NOMO-1 treated with dmso at 0.1 percent for 144 hours (cell line): Measurements from ENCODE around the gene CFAP70.
A peak's percentile ranks its signal among the peaks of the same experiment; 100 is the strongest.
"Not testable (repeated sequence)": the region's sequence is repeated elsewhere in the genome, so short reads cannot be mapped to it uniquely, and the experiment has no call there.

Experiments used
- DNase-seq: peaks from one replicate; lab custom pipeline; 2025; ENCODE audit not compliant: unreplicated experiment; lab: John Stamatoyannopoulos, UW

CFAP70 gene

GRCh38 chr10:73358331-73359279 lies at the start of gene CFAP70:
CFAP70 (minus strand) TSS chr10:73358864; CDS start chr10:73354796, 4,068 bp downstream.
- peak; percentile 88 for DNase-seq

DNA sequence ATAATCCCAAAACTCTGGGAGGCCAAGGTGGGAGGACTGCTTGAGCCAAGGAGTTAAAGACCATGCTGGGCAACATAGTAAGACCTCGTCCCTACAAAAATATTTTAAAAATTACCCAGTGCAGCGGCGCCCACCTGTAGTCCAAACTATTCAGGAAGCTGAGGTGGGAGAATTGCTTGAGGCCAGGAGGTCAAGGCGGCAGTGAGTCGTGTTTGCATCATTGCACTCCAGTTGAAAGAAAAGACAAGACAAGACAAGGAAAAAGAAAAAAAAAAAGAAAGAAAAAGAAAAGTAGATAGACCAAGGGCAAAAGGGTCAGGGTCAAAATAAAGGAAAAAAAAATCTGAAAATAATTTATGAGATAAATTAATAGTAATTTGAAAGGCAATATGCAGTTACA lies 49.4 kb upstream of the CFAP70 start:
- DNase-seq: no peak

- DNase-seq: no peak
Observed at GRCh38 chr10:73407495-73407894, 48.8 kb upstream of the CFAP70 start.

DNA sequence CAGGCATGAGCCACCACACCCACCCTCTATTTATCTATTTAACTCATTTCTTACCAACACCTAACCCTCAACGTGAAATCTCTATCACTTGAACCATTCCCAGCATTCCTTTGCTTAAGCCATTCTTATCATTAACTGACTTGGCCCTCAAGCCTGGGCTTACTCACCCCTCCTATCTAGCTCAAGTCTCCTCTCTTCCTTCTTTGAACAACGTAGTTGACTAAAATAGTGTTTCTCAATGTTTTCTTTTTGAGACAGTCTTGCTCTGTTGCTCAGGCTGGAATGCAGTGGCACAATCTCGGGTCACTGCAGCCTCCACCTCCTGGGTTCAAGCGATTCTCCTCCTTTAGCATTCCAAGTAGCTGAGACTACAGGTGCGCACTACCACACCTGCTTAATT lies 48.2 kb upstream of the CFAP70 start:
- DNase-seq: no peak

DNA sequence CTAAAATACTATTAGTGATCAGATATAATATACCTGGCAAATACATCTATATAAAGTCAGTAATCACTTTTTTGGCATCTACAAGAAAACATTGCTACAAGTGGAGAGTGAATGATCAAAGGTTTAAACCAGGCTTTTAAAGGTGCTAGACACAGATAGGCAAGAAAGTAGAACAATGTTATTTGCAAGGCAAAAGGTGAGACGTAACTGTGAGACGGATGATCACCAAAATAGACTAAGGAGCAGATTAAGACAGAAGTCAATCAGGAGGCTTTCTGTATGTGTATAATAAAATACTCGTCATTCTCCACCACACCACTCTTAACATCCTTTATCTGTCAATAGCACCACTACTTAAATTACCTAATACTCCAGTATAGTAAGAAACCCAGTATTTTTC lies 46.9 kb upstream of the CFAP70 start:
- DNase-seq: no peak

- no peak for DNase-seq
Observed at GRCh38 chr10:73404690-73405089, 46.0 kb upstream of the CFAP70 start.

DNA sequence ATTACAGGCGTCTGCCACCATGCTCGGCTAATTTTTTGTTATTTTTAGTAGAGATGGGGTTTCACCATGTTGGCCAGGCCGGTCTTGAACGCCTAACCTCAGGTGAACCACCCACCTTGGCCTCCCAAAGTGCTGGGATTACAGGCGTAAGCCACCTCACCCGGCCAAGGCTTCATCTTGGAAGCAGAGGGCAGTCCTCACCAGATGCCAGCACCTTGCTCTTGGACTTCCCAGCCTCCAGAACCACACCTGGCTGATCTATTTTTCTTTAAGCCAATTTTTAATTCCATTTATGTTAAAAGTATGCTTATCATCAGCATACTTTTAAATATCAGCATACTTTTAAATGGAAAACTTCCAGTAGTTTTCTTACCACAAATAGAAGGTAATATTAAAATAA lies 43.0 kb upstream of the CFAP70 start:
- no peak for DNase-seq

DNA sequence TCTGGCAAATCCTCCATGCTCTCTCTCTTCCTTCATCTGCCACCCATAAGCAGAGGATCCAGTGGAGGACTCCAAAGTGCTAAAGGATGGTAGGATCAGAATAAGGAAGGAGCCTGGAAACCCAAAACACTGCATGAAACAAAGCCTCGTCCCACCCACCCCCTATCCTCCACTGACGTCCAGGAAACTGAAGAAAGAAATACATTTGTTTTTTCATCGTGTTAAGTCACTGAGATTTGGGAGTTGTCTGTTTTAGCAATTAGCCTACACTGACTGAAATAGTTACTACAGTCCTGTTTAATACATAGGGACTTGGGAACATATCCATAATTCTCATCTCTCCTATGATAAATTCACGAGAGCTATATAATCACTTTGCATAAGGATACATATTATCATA lies 40.4 kb upstream of the CFAP70 start:
- no peak for DNase-seq

GRCh38 chr10:73398024-73398423 lies 39.4 kb upstream of the CFAP70 start:
- DNase-seq: no peak

- not testable (repeated sequence) for DNase-seq
Observed at GRCh38 chr10:73394325-73394724, 35.7 kb upstream of the CFAP70 start.

DNA sequence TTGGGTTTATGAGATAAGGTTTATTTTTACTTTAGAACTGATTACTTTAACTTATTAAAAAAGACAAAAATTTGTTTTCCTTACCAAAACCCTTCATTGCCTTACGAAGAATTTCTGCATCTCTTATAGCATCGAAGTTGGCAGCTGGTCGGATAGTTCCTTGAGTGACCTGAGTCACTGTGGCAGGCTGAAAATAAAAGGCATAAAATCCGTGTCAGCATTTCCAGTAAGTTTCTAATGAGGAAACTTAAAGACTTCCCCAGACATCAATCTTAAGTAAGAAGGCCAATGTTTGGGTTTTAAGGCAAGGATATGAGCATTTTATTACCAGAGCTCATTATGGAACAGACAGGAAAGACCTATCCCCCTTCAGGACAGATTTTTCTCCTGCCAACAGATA lies 29.6 kb upstream of the CFAP70 start:
- no peak for DNase-seq

DNA sequence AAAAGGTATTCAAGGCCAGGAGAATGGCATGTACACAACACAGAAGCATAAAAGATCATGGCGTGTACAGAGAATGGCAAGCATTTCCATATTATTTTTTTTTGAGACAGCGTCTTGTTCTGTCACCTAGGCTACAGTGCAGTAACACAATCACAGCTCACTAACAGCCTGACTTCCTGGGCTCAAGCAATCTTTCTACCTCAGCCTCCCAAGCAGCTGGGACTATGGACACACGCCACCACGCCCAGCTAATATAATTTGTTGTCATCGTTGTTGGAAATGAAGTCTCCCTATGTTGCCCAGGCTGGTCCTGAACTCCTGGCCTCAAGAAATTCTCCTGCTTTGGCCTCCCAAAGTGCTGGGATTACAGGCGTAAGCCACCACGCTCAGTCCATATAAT lies 27.9 kb upstream of the CFAP70 start:
- DNase-seq: no peak

GRCh38 chr10:73379064-73379748 lies 20.5 kb upstream of the CFAP70 start:
- DNase-seq: no peak

GRCh38 chr10:73376679-73377078 lies 18.0 kb upstream of the CFAP70 start:
- DNase-seq: no peak

DNA sequence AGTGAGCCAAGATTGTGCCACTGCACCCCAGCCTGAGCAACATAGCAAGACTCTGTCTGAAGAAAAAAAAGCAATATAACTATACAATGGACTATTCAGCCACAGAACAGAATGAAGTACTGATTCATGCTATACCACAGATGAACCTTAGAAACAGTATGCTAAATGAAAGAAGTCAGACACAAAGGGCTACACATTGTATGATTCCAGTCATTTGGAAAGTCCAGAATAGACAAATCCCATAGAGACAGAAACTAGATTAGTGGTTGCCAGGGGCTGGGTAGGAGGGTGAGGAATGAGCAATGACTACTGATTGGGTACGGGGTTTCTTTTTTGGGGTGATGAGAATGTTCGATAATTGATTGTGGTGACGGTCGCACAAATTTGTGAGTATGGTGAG lies 9.6 kb upstream of the CFAP70 start:
- DNase-seq: no peak

GRCh38 chr10:73366381-73367298 lies 8.0 kb upstream of the CFAP70 start:
- DNase-seq: no peak

GRCh38 chr10:73364964-73365363 lies 6.3 kb upstream of the CFAP70 start:
- DNase-seq: no peak

DNA sequence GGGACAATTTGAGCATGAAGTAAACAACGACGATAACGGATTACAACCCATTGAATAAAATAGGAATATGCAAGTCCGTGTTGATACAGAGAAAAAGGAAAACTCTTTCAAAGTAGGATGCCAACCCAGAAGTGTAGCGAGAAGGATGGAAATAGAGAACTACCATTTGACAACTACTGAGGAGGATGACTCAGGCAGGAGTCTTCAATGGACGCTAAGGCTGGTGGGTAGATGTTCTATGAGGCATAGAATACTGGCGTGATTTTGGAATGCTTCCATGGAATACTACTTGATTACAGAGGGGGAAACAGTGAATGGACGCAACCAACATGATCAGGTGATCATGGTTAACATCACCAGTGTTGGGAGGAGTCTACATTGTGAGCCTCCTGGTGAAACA lies 828 bp upstream of the CFAP70 start:
- DNase-seq: no peak

- no peak for DNase-seq
Observed at GRCh38 chr10:73357821-73358220, 843 bp downstream of the CFAP70 start.

DNA sequence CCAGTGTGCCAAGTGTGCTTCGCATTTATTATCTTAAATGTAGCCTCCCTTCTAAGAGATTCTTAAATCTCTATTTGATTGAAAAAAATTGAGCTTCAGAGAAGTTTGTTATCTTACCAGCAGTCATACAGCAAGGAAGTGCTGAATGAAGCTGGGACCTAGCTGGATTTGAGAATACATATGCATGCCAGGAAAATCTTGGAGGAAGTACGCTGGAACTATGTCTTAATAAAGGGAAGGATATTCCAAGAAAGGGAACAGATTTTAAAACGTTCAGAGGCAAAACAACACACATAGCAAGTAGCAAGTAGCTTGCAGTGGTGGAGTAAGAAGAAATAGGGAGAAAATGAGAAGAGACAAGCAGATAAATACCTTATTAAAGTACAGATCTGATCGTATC lies 1.5 kb downstream of the CFAP70 start:
- no peak for DNase-seq

- no peak for DNase-seq
Observed at GRCh38 chr10:73344269-73344668, 14.4 kb downstream of the CFAP70 start.
